ENCODE data around the gene ARIH1. TPM values are rescaled to one million over a fixed set of nuclear protein-coding genes. Genes with fewer than 3 reads are reported as not detected.

ARIH1 gene
- total RNA-seq: 34.6 and 37.7 TPM in 2 replicates

GRCh38 chr15:72473614-72474465 is at the start of gene ARIH1:
TSS of gene ARIH1 (plus strand) at chr15:72474330. CDS start at chr15:72474640, 310 bp downstream.

Other genes starting within 250 kb of the ARIH1 start
- gene PKM, start 243.1 kb upstream of the ARIH1 start, total RNA-seq: 1,680 and 2,649 TPM in 2 replicates
- gene PARP6, start 201.8 kb upstream of the ARIH1 start, total RNA-seq: 31.5 and 32.0 TPM in 2 replicates
- under 0.01 and 0.22 TPM in 2 replicates for gene CELF6, start 154.2 kb upstream of the ARIH1 start, total RNA-seq
- 48.5 and 115 TPM in 2 replicates for gene HEXA, start 98.3 kb upstream of the ARIH1 start, total RNA-seq
- not detected in 2 replicates for gene TMEM202, start 76.0 kb upstream of the ARIH1 start, total RNA-seq
- gene GOLGA6B, start 180.4 kb downstream of the ARIH1 start, total RNA-seq: not detected in 2 replicates
- not detected in 2 replicates for gene HIGD2B, start 211.9 kb downstream of the ARIH1 start, total RNA-seq
- 19.0 and 34.8 TPM in 2 replicates for gene BBS4, start 211.9 kb downstream of the ARIH1 start, total RNA-seq

Data from placental pericyte (primary cell).